ENCODE results near the gene KCNJ8. TPM values are rescaled to one million over a fixed set of nuclear protein-coding genes. Genes with fewer than 3 reads are reported as not detected.

Gene KCNJ8
- polyA plus RNA-seq, 2 donors: 0.49 to 2.8 TPM

DNA sequence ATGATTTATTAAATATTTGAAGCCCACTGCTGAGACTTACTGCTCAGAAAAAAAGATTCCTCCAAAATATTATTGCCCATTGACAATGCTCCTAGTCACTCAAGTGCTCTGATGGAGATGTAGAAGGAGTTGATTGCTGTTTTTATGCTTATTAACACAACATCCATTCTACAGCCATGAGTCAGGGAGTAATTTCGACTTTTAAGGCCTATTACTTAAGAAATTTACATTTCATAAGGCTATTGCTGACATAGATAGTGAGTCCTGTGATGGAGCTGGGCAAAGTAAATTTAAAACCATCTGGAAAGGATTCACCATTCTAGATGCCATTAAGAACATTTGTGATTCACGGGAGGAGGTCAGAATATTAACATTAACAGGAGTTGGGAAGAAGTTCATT lies 5.2 kb downstream of the KCNJ8 start:
- no peak overlapping the region for H3K4me3 ChIP-seq (ENCODE audit: low read depth in 1 of 2, low read length in 2 of 2)
- H3K27ac ChIP-seq (ENCODE audit: low read depth in 2 of 2, low read length in 1 of 2): no peak overlapping the region
- peaks cover under 1 to 2% of the 10 kb centered on the region in 2 donors for H3K4me1 ChIP-seq (ENCODE audit: control insufficient read depth in 2 of 2, insufficient read depth in 2 of 2, low read length in 1 of 2)
- 71 to 72% methylated on average over 2 of the region's 2 CpGs for WGBS, 2 donors
- no peaks in the 10 kb centered on the region for H3K9me3 ChIP-seq (ENCODE audit: control insufficient read depth in 2 of 2, insufficient read depth in 1 of 2, low read depth in 1 of 2, low read length in 1 of 2)
- peaks cover 0 to under 1% of the 10 kb centered on the region in 2 donors for H3K27me3 ChIP-seq (ENCODE audit: control insufficient read depth in 1 of 2, insufficient read depth in 2 of 2, low read length in 2 of 2)
- H3K36me3 ChIP-seq (ENCODE audit: control insufficient read depth in 2 of 2, insufficient read depth in 2 of 2, low read length in 1 of 2): no peaks in the 10 kb centered on the region

DNA sequence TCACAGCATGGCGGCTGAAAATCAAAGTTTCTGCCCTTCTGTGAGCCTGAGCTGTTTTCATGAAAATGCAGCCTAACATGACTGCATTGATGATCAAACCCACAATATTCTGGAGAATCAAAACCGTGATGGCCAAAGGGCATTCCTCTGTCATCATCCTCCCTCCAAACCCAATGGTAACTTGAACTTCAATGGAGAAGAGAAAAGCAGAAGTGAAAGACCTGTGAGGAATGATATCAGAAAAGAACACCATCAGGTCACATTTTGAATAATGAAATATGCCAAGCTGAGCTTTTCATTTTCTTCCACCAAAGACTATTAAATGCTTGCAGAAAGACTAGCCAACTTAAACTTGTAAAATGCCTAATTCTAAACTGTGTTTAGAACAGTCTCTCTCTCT lies 8.1 kb downstream of the KCNJ8 start:
- Histone ChIP-seq H3K27me3 (ENCODE audit: control insufficient read depth in 1 of 2, insufficient read depth in 2 of 2, low read length in 2 of 2) (no peaks in the 10 kb centered on the region), H3K9me3 (ENCODE audit: control insufficient read depth in 2 of 2, insufficient read depth in 1 of 2, low read depth in 1 of 2, low read length in 1 of 2) (no peaks in the 10 kb centered on the region), H3K27ac (ENCODE audit: low read depth in 2 of 2, low read length in 1 of 2) (no peak overlapping the region), H3K4me3 (ENCODE audit: low read depth in 1 of 2, low read length in 2 of 2) (no peak overlapping the region), H3K4me1 (ENCODE audit: control insufficient read depth in 2 of 2, insufficient read depth in 2 of 2, low read length in 1 of 2) (no peaks in the 10 kb centered on the region), H3K36me3 (ENCODE audit: control insufficient read depth in 2 of 2, insufficient read depth in 2 of 2, low read length in 1 of 2) (no peaks in the 10 kb centered on the region)
- WGBS, 2 donors: 82 to 90% methylated on average over 2 of the region's 2 CpGs

DNA sequence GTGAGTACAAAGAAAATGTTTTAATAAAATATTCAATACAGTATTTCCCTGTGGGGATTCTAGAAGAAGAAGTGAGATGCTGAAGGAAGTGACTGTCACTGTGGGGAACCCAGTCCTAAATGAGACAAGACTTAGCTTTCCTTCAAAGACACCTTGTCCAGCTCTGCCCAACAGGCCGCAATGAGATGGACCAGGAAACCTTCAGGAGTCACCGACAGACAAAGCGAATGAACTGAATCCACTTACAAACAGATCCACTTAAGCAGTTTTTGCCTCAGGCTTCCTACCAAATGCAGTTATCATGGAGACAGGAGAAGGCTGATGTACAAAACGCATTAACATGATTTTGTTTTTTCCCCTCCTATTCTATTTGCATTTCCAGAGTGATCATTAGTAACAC lies 9.6 kb downstream of the KCNJ8 start:
- 92 to 94% methylated on average over 4 of the region's 4 CpGs for WGBS, 2 donors
- H3K36me3 ChIP-seq (ENCODE audit: control insufficient read depth in 2 of 2, insufficient read depth in 2 of 2, low read length in 1 of 2): no peaks in the 10 kb centered on the region
- no peaks in the 10 kb centered on the region for H3K27me3 ChIP-seq (ENCODE audit: control insufficient read depth in 1 of 2, insufficient read depth in 2 of 2, low read length in 2 of 2)
- H3K9me3 ChIP-seq (ENCODE audit: control insufficient read depth in 2 of 2, insufficient read depth in 1 of 2, low read depth in 1 of 2, low read length in 1 of 2): no peaks in the 10 kb centered on the region
- H3K4me3 ChIP-seq (ENCODE audit: low read depth in 1 of 2, low read length in 2 of 2): no peak overlapping the region
- H3K27ac ChIP-seq (ENCODE audit: low read depth in 2 of 2, low read length in 1 of 2): no peak overlapping the region
- H3K4me1 ChIP-seq (ENCODE audit: control insufficient read depth in 2 of 2, insufficient read depth in 2 of 2, low read length in 1 of 2): no peaks in the 10 kb centered on the region

DNA sequence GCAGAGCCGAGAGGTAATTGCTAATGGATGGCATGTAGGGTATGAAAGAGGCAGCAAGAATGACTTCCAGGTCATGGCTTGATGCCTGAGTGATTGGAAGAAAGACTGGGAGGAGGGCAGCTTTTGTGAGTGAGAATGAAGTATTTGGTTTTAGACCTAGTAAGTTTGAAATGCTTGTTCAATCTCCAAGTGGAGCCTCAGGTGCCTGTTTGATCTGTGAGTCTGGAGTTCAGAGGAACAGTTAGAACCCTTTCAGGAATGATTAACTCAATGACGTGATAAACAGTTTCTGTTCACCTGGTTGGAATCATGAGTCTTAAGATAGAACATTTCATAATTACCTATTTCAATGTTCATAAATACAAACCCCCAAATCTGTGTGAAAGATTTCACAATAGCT lies 10.4 kb downstream of the KCNJ8 start:
- WGBS, 2 donors: 62 to 75% methylated on average over 2 of the region's 2 CpGs
- no peak overlapping the region for H3K4me3 ChIP-seq (ENCODE audit: low read depth in 1 of 2, low read length in 2 of 2)
- H3K4me1 ChIP-seq (ENCODE audit: control insufficient read depth in 2 of 2, insufficient read depth in 2 of 2, low read length in 1 of 2): no peaks in the 10 kb centered on the region
- no peaks in the 10 kb centered on the region for H3K9me3 ChIP-seq (ENCODE audit: control insufficient read depth in 2 of 2, insufficient read depth in 1 of 2, low read depth in 1 of 2, low read length in 1 of 2)
- H3K27ac ChIP-seq (ENCODE audit: low read depth in 2 of 2, low read length in 1 of 2): no peak overlapping the region
- H3K27me3 ChIP-seq (ENCODE audit: control insufficient read depth in 1 of 2, insufficient read depth in 2 of 2, low read length in 2 of 2): no peaks in the 10 kb centered on the region
- no peaks in the 10 kb centered on the region for H3K36me3 ChIP-seq (ENCODE audit: control insufficient read depth in 2 of 2, insufficient read depth in 2 of 2, low read length in 1 of 2)

DNA sequence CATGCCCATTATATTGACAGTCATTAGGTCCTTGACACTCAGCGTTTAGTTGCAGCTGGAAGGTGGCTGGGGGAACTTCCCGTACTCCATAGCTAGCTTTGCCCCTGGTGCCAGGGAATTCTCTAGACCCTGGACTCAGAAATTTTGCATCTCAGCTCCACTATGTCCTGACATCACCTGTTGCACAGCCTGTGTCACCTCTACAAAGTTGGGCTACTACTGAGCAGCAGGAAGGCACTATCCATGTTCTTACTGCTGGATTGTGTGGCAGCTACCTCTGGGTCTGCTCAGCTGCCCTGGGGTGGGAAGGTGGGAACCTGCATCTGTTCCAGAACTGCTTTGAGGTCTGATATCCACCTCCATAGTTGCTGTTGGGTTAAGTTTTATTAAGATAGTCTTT lies 11.0 kb downstream of the KCNJ8 start:
- no peak overlapping the region for H3K27ac ChIP-seq (ENCODE audit: low read depth in 2 of 2, low read length in 1 of 2)
- WGBS, 2 donors: 77 to 78% methylated on average over 2 of the region's 2 CpGs

DNA sequence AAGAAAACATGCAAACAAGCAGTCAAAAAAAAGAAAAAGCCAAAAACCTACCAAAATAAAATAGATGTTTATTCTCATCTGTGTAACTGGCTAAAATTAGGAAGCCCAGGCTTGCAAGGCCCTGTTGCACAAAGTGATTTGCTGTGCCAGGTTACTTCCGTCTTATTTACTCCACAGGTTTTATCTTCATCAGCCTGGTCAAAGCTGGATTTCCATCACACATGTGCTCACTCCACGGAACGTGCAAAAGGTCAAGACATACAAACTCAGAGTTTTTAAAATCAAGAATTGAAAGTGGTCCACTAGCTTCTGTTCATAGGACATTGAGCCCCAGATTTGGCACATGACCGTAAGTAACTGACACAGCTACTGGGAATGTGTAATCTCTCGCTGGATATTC lies 14.8 kb downstream of the KCNJ8 start:
- H3K27me3 ChIP-seq (ENCODE audit: control insufficient read depth in 1 of 2, insufficient read depth in 2 of 2, low read length in 2 of 2): no peaks in the 10 kb centered on the region
- H3K27ac ChIP-seq (ENCODE audit: low read depth in 2 of 2, low read length in 1 of 2): no peak overlapping the region
- H3K36me3 ChIP-seq (ENCODE audit: control insufficient read depth in 2 of 2, insufficient read depth in 2 of 2, low read length in 1 of 2): no peaks in the 10 kb centered on the region
- 85 to 86% methylated on average over 5 of the region's 5 CpGs for WGBS, 2 donors
- H3K9me3 ChIP-seq (ENCODE audit: control insufficient read depth in 2 of 2, insufficient read depth in 1 of 2, low read depth in 1 of 2, low read length in 1 of 2): no peaks in the 10 kb centered on the region
- H3K4me3 ChIP-seq (ENCODE audit: low read depth in 1 of 2, low read length in 2 of 2): no peak overlapping the region
- no peaks in the 10 kb centered on the region for H3K4me1 ChIP-seq (ENCODE audit: control insufficient read depth in 2 of 2, insufficient read depth in 2 of 2, low read length in 1 of 2)

More for the DNA sequence above, 11.0 kb downstream of the KCNJ8 start:
- Histone ChIP-seq H3K4me3 (ENCODE audit: low read depth in 1 of 2, low read length in 2 of 2) (no peak overlapping the region), H3K27me3 (ENCODE audit: control insufficient read depth in 1 of 2, insufficient read depth in 2 of 2, low read length in 2 of 2) (no peaks in the 10 kb centered on the region), H3K36me3 (ENCODE audit: control insufficient read depth in 2 of 2, insufficient read depth in 2 of 2, low read length in 1 of 2) (no peaks in the 10 kb centered on the region), H3K9me3 (ENCODE audit: control insufficient read depth in 2 of 2, insufficient read depth in 1 of 2, low read depth in 1 of 2, low read length in 1 of 2) (no peaks in the 10 kb centered on the region), H3K4me1 (ENCODE audit: control insufficient read depth in 2 of 2, insufficient read depth in 2 of 2, low read length in 1 of 2) (no peaks in the 10 kb centered on the region)

DNA sequence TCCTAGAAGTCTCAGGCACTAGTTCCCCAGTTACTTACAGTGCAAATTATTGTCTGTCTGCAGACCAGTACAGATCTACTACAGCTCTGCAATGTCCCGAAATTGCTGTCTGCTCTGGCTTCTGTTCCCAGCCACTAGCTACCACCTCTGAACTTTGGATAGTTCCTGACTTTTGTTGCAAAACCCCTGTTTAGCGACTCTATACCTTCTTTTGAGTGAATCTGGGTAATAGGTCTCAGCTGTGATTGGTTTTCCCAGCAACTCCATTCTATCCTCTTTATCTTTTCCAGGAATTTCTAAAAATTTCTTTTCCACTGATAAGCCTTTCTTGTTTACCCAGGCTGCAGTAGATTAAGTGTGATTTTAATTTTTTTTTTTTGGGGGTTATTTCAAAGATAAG lies 16.8 kb downstream of the KCNJ8 start:
- no peaks in the 10 kb centered on the region for H3K27me3 ChIP-seq (ENCODE audit: control insufficient read depth in 1 of 2, insufficient read depth in 2 of 2, low read length in 2 of 2)
- H3K4me1 ChIP-seq (ENCODE audit: control insufficient read depth in 2 of 2, insufficient read depth in 2 of 2, low read length in 1 of 2): no peaks in the 10 kb centered on the region
- WGBS, 2 donors: 66 to 74% methylated on average over 2 of the region's 2 CpGs
- H3K36me3 ChIP-seq (ENCODE audit: control insufficient read depth in 2 of 2, insufficient read depth in 2 of 2, low read length in 1 of 2): no peaks in the 10 kb centered on the region
- no peak overlapping the region for H3K4me3 ChIP-seq (ENCODE audit: low read depth in 1 of 2, low read length in 2 of 2)
- no peaks in the 10 kb centered on the region for H3K9me3 ChIP-seq (ENCODE audit: control insufficient read depth in 2 of 2, insufficient read depth in 1 of 2, low read depth in 1 of 2, low read length in 1 of 2)
- peak overlapping the region in 1 of 2 donors; percentile 10 for H3K27ac ChIP-seq (ENCODE audit: low read depth in 2 of 2, low read length in 1 of 2)

DNA sequence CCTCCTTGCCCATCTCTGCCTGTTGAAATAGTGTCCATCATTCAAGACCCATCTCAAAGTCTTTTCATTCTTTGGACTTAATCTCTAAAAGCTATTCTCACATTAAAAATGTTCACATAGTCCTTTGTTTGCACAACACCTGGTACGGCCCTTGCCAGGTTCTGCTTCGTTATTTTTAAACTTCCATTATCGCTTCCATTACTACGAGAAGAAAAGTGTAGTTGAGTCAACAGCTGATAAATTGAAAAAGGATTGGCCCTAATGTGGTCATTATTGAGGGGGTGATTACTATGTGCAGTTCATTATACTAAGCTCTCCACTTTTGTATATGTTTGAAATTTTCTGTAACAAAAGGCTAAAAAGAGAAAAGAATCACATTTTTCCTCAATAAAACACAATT lies 17.8 kb downstream of the KCNJ8 start:
- Histone ChIP-seq H3K4me3 (ENCODE audit: low read depth in 1 of 2, low read length in 2 of 2) (no peak overlapping the region), H3K27me3 (ENCODE audit: control insufficient read depth in 1 of 2, insufficient read depth in 2 of 2, low read length in 2 of 2) (no peaks in the 10 kb centered on the region), H3K9me3 (ENCODE audit: control insufficient read depth in 2 of 2, insufficient read depth in 1 of 2, low read depth in 1 of 2, low read length in 1 of 2) (no peaks in the 10 kb centered on the region), H3K27ac (ENCODE audit: low read depth in 2 of 2, low read length in 1 of 2) (no peak overlapping the region), H3K4me1 (ENCODE audit: control insufficient read depth in 2 of 2, insufficient read depth in 2 of 2, low read length in 1 of 2) (no peaks in the 10 kb centered on the region), H3K36me3 (ENCODE audit: control insufficient read depth in 2 of 2, insufficient read depth in 2 of 2, low read length in 1 of 2) (no peaks in the 10 kb centered on the region)
- 73 to 85% methylated on average over 4 of the region's 4 CpGs for WGBS, 2 donors

DNA sequence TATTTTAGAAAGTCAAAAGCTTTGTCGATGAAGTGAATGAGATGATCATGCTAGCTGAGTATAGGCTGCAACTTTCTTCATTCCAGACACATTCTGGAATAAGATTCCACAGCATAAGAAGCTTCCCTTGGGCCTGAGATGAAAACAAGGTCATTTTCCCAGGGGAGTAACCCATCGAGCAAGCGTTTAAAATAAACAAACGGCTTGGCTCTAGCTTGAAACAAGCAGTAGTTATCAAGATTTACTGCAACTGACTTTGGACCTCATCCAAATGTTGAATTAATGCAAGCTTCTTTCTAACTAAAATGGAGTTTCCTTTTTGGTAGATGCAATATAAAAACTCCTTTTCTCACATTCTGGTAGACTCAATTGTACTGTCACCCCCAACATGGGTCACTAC lies 23.0 kb downstream of the KCNJ8 start:
- Histone ChIP-seq H3K27me3 (ENCODE audit: control insufficient read depth in 1 of 2, insufficient read depth in 2 of 2, low read length in 2 of 2) (no peaks in the 10 kb centered on the region), H3K27ac (ENCODE audit: low read depth in 2 of 2, low read length in 1 of 2) (no peak overlapping the region), H3K9me3 (ENCODE audit: control insufficient read depth in 2 of 2, insufficient read depth in 1 of 2, low read depth in 1 of 2, low read length in 1 of 2) (no peaks in the 10 kb centered on the region), H3K4me1 (ENCODE audit: control insufficient read depth in 2 of 2, insufficient read depth in 2 of 2, low read length in 1 of 2) (no peaks in the 10 kb centered on the region), H3K4me3 (ENCODE audit: low read depth in 1 of 2, low read length in 2 of 2) (no peak overlapping the region), H3K36me3 (ENCODE audit: control insufficient read depth in 2 of 2, insufficient read depth in 2 of 2, low read length in 1 of 2) (no peaks in the 10 kb centered on the region)
- WGBS, 2 donors: 23 to 31% methylated on average over 4 of the region's 4 CpGs

DNA sequence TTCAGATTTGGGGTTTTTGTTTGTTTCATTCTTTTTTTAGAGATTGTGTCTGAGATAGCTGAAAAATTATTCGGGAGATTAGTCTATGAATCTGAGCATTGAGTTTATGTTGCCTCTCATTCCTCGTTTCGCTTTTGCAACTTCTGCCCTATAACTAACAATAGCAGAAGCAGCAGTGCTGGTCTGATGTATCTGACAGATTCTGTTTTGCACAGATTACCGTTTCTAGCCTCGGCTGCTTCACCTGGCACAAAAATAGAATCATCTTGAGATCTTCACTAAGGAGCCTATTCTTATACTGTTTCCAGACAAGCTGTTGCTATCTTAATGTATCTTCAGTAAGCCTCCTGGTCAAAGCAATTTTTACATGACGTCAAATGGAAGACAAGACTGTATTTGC lies 29.2 kb downstream of the KCNJ8 start:
- no peaks in the 10 kb centered on the region for H3K27me3 ChIP-seq (ENCODE audit: control insufficient read depth in 1 of 2, insufficient read depth in 2 of 2, low read length in 2 of 2)
- H3K9me3 ChIP-seq (ENCODE audit: control insufficient read depth in 2 of 2, insufficient read depth in 1 of 2, low read depth in 1 of 2, low read length in 1 of 2): no peaks in the 10 kb centered on the region
- no peaks in the 10 kb centered on the region for H3K36me3 ChIP-seq (ENCODE audit: control insufficient read depth in 2 of 2, insufficient read depth in 2 of 2, low read length in 1 of 2)
- 84 to 85% methylated on average over 6 of the region's 6 CpGs for WGBS, 2 donors
- H3K4me1 ChIP-seq (ENCODE audit: control insufficient read depth in 2 of 2, insufficient read depth in 2 of 2, low read length in 1 of 2): no peaks in the 10 kb centered on the region
- no peak overlapping the region for H3K27ac ChIP-seq (ENCODE audit: low read depth in 2 of 2, low read length in 1 of 2)
- H3K4me3 ChIP-seq (ENCODE audit: low read depth in 1 of 2, low read length in 2 of 2): no peak overlapping the region
